HG03280 (cell line): ENCODE data around the gene THG1L.

Experiments
- ATAC-seq: cut with Tn5 transposase; IDR thresholded peaks from one replicate; pipeline ENCODE4 v1.9.1; 2021; ENCODE audit warnings: mild to moderate bottlenecking, moderate library complexity; ENCODE audit not compliant: unreplicated experiment

The THG1L gene

GRCh38 chr5:157750320-157750719 is 19.1 kb downstream of the THG1L start:
- no peak for ATAC-seq

GRCh38 chr5:157756122-157756521 is 24.9 kb downstream of the THG1L start:
- no peak for ATAC-seq

GRCh38 chr5:157758706-157759105 is 27.5 kb downstream of the THG1L start:
- no peak for ATAC-seq

GRCh38 chr5:157761690-157762621 is 30.7 kb downstream of the THG1L start:
- peak; percentile 88 for ATAC-seq

- ATAC-seq, result no peak
Observed at GRCh38 chr5:157764531-157764930, 33.3 kb downstream of the THG1L start.

GRCh38 chr5:157766442-157766841 is 35.2 kb downstream of the THG1L start:
- no peak for ATAC-seq

- ATAC-seq, result no peak
Observed at GRCh38 chr5:157766902-157767301, 35.7 kb downstream of the THG1L start.

- ATAC-seq, result no peak
Observed at GRCh38 chr5:157767689-157768088, 36.5 kb downstream of the THG1L start.

- ATAC-seq, result no peak
Observed at GRCh38 chr5:157770665-157771064, 39.4 kb downstream of the THG1L start.

- ATAC-seq, result no peak
Observed at GRCh38 chr5:157772127-157772526, 40.9 kb downstream of the THG1L start.

GRCh38 chr5:157778121-157778805 is 47.0 kb downstream of the THG1L start:
- no peak for ATAC-seq

GRCh38 chr5:157779221-157779620 is 48.0 kb downstream of the THG1L start:
- ATAC-seq, result no peak

- no peak for ATAC-seq
Observed at GRCh38 chr5:157785801-157786200, 54.6 kb downstream of the THG1L start.
